Left ventricle myocardium inferior (tissue), 1 donor: ENCODE measurements around the gene NR6A1. TPM values are rescaled to one million over a fixed set of nuclear protein-coding genes. Genes with fewer than 3 reads are reported as not detected.

Experiments used
- DNase-seq: peaks from one replicate; pipeline ENCODE4 v3.0.0-alpha.2; 2020
- H3K27ac ChIP-seq: fragments of 200-600 bp; replicated peaks from 2 replicates; pipeline ENCODE4 v1.8.0; 2021
- H3K27me3 ChIP-seq: fragments of 200-600 bp; 2 replicates; pipeline ENCODE4 v1.8.0; 2021; ENCODE audit warnings: low read depth
- H3K36me3 ChIP-seq: fragments of 200-600 bp; 2 replicates; pipeline ENCODE4 v1.8.0; 2021
- H3K4me1 ChIP-seq: fragments of 200-600 bp; 2 replicates; pipeline ENCODE4 v1.8.0; 2021
- H3K4me3 ChIP-seq: fragments of 200-600 bp; 2 replicates; pipeline ENCODE4 v1.8.0; 2021; ENCODE audit warnings: mild to moderate bottlenecking, moderate library complexity
- H3K9me3 ChIP-seq: fragments of 200-600 bp; replicated peaks from 2 replicates; pipeline ENCODE4 v1.8.0; 2021
- intact Hi-C: fragments of 100-400 bp; cut with micrococcal nuclease; formaldehyde crosslinking; loops from one replicate; pipeline ENCODE4 v1.11.0; 2022
- total RNA-seq: library from RNA; stranded (reverse); fragmentation: NEBNext Ultra II Directional; extraction: Animal tissue kit (Norgen Biotek cat#: 25700); gene quantifications from one replicate; pipeline ENCODE4 v1.2.1, GENCODE V29; 2021
- TF ChIP-seq, protein P1 (sequence below): fragments of 200-600 bp; IDR thresholded peaks from 2 replicates; pipeline ENCODE4 v1.8.0; 2021; ENCODE audit warnings: antibody characterized with exemption, mild to moderate bottlenecking, borderline replicate concordance
- donor health status: DM: no; HTN: yes; CAD: no; lungs with severe emphysema.

The NR6A1 gene
- total RNA-seq, 1 donor from 2014 or later, result 1.0 TPM

- Histone ChIP-seq H3K27ac (no peak overlapping the region), H3K9me3 (no peaks in the 10 kb centered on the region), H3K27me3 (peaks cover 82% of the 10 kb centered on the region), H3K4me1 (peaks cover 21% of the 10 kb centered on the region), H3K4me3 (no peak overlapping the region), H3K36me3 (no peaks in the 10 kb centered on the region)
- intact Hi-C loops, result no loop called here
- TF ChIP-seq, protein P1, sequence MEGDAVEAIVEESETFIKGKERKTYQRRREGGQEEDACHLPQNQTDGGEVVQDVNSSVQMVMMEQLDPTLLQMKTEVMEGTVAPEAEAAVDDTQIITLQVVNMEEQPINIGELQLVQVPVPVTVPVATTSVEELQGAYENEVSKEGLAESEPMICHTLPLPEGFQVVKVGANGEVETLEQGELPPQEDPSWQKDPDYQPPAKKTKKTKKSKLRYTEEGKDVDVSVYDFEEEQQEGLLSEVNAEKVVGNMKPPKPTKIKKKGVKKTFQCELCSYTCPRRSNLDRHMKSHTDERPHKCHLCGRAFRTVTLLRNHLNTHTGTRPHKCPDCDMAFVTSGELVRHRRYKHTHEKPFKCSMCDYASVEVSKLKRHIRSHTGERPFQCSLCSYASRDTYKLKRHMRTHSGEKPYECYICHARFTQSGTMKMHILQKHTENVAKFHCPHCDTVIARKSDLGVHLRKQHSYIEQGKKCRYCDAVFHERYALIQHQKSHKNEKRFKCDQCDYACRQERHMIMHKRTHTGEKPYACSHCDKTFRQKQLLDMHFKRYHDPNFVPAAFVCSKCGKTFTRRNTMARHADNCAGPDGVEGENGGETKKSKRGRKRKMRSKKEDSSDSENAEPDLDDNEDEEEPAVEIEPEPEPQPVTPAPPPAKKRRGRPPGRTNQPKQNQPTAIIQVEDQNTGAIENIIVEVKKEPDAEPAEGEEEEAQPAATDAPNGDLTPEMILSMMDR, result no peak
- DNase-seq, result peak; percentile 4
Measured at GRCh38 chr9:124500028-124500795, 270.9 kb downstream of the NR6A1 start.

- TF ChIP-seq, protein P1, result no peak
- Histone ChIP-seq H3K36me3 (no peaks in the 10 kb centered on the region), H3K27ac (no peak overlapping the region), H3K4me3 (no peak overlapping the region), H3K27me3 (peaks cover 81% of the 10 kb centered on the region), H3K9me3 (no peaks in the 10 kb centered on the region), H3K4me1 (peaks cover 15% of the 10 kb centered on the region)
- intact Hi-C loops, result no loop called here
- no peak for DNase-seq
Measured at GRCh38 chr9:124499216-124499615, 271.9 kb downstream of the NR6A1 start.

DNA sequence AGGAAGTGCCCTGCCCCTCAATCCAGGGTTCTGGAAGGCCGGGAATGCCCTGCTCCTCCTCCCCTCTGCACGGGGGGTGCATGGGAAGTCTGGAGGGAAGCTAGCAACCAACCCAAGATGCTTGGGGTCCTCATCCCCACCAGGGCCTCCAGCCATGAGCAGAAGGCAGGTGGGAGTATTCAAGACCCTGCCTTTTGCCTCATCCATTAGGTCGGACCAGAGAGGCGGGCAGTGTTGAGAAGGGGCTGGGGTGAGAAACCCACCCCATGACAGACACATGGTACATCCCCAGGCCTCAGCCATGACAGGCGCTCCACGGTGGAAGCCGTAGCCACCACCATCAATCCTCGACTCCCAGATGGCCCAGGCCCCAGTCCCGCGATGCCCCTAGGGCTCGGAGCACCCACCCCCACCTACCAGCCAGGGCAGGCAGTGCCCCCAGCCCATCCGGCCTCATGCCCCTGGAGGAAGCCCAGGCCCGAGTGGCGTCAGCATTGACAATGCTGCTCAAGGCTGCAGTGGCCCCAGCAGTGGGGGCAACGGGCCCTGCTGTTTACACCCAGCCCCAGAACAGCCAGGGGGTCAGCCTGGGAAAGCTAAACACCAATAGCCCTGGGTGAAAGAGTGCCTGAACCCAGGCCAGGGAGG is 272.5 kb downstream of the NR6A1 start:
- Histone ChIP-seq H3K27ac (no peak overlapping the region), H3K27me3 (peaks cover 76% of the 10 kb centered on the region), H3K4me1 (peaks cover 9% of the 10 kb centered on the region), H3K4me3 (no peak overlapping the region), H3K36me3 (no peaks in the 10 kb centered on the region), H3K9me3 (no peaks in the 10 kb centered on the region)
- DNase-seq, result no peak
- intact Hi-C loops, result no loop called here
- TF ChIP-seq, protein P1, result no peak

- Histone ChIP-seq H3K36me3 (no peaks in the 10 kb centered on the region), H3K9me3 (no peaks in the 10 kb centered on the region), H3K4me1 (peaks cover 3% of the 10 kb centered on the region), H3K27me3 (peaks cover 76% of the 10 kb centered on the region), H3K4me3 (no peak overlapping the region), H3K27ac (no peak overlapping the region)
- DNase-seq, result no peak
- TF ChIP-seq, protein P1, result no peak
- intact Hi-C loops, result no loop called here
Measured at GRCh38 chr9:124498040-124498439, 273.1 kb downstream of the NR6A1 start.

- no peaks in the 10 kb centered on the region for H3K9me3 ChIP-seq
- no peaks in the 10 kb centered on the region for H3K4me1 ChIP-seq
- intact Hi-C loops, result no loop called here
- TF ChIP-seq, protein P1, result no peak
- no peak for DNase-seq
- H3K36me3 ChIP-seq, result no peaks in the 10 kb centered on the region
- no peak overlapping the region for H3K27ac ChIP-seq
- H3K27me3 ChIP-seq, result peaks cover 76% of the 10 kb centered on the region
- no peak overlapping the region for H3K4me3 ChIP-seq
Measured at GRCh38 chr9:124497441-124497840, 273.7 kb downstream of the NR6A1 start.
